Stimulated activated CD4-positive, alpha-beta T cell treated with anti-CD3 and anti-CD28 coated beads, Interleukin-2, amount 100 ng/mL, for 24 hours (primary cell): ENCODE data around the gene PCDH8.
"Not testable (repeated sequence)": the region's sequence is repeated elsewhere in the genome, so short reads cannot be mapped to it uniquely, and the experiment has no call there.

Experiments
- DNase-seq, 2 donors: peaks; one replicate each; pipeline ENCODE4 v3.0.0-alpha.2; 2020

PCDH8 gene

DNA sequence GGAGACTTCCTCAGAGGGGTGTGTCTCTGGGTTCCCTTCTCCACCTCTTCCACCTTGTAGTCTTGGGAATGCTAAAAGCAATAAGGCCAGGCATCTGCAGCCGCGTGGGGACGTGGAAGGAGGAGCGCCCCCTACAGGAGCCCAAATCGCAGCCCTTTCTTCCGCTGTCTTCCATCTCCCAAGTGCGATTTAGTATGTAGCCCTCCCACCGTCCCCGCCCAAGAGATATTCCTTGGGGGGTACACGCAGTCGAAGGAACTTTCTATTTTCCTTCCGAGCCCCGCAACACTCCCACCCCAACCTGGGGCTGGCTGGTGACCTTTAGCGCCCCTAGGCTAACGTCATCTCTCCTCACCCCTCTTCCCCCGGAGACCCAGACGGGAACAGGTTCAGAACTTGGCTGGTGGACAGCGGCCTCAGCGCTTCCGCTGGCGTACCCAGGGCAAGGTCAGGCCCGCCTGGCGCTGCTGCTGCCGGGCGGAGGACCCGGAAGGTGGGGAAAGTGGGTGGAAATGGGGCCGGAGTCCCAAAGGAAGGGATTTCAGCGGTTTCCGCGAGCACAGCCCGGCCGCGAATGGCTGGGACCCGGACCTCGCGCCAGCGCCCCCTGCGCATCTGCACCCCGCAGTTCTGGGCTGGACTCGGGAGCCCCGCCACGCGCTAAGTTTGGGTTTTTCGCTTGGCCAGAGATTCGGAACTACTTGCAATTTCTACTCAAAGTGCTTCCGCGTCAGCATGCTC is 2.1 kb upstream of the PCDH8 start:
- DNase-seq = peak; percentile 34 to 60

DNA sequence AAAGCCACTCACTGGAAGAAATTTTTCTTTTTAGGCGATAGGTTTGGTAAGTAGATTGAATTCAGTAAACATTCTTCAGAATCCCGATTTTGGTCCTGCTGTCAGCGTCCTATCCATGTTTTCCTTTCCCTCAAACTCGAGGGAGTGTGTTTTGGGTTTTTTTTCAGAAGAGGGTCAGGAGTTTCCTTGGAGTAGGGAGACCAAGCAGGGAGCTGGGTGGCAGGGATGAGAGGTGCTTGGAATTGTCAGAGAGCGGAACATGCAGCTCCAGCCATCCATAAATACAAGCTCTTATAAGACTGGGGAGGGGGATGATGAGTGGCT is 1.6 kb upstream of the PCDH8 start:
- DNase-seq = no peak

DNA sequence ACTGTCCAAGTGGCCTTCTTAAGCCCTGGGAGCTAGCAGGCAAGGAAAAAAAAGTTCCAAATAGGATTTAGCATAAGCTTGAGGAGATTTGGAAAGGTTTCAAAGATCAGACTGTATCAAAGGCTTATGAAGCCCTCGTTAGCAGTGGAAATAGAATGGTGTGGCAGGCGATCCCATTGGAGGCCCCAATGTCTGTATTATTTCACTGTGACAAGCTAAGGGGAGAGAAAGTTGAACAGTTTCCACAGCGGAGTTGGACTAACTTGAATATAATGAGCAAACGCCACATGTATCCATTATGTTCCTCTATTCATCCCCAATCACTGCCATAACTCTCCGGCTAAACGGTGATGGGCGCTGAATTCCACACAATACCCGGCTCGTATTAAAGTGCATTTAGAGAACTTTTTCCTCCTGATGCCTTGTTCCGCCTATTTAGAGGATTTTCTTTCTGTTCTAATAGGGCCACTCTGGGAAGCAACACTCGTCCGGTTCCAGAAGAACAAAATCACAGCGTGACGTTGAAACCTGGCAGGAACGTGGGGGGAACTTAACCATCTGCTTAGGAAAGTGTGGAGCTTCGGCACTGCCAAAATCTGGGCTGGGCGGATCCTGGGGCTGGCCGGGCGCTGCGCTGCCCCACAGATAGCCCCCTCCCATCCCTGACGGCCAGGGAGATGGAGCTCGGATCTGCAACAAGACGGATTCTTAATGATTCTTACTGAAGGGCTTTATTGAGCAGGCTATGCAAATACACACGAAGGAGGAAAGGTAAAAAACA is 1.0 kb upstream of the PCDH8 start:
- DNase-seq = no peak

DNA sequence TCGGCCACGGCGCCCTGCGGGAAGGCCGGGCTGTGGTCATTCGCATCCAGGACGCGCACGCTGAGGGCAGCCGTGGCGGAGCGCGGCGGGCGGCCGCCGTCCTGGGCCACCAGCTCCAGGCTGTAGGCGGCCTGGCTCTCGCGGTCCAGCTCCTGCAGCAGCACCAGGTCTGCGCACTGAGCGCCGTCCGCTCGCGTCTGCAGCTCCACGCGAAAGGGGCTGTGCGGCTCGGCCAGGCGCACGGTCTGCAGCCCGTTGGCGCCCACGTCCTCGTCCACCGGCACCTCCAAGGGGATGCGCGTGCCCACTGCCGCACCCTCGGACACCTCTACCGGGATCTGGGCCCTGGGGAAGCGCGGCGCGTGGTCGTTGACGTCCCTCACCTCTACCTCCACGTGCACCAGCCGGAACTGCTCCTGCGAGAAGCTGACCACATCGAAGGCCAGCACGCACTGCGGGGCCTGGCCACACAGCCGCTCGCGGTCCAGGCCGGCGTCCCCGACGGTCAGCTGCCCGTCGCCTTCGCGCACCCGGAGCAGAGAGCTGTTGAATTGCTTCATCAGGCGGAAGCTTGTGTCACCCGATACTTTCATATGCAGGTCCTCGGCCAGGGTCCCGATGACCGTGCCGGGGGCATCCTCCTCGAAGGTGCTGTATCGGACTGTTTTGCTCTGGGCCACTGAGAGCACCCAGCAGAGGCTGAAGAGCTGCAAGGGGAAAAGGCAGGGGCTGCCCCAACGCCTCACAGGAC is 583 bp downstream of the PCDH8 start:
- DNase-seq = no peak

DNA sequence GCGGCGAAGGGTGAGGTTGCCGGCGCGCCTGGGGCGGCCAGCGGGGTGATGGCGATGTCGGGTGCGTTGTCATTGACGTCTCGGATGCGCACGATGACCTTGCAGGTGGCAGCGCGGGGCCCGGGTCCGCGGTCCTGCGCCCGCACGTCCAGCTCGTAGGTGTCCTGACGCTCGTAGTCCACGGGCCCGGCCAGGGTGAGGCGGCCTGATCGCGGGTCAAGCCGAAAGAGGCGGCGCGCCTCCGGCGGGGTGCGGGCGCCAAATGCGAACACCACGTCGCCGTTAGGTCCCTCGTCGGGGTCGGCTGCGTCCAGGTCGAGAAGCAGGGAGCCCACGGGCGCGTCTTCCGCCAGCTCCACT is 1.1 kb downstream of the PCDH8 start:
- DNase-seq = no peak

DNA sequence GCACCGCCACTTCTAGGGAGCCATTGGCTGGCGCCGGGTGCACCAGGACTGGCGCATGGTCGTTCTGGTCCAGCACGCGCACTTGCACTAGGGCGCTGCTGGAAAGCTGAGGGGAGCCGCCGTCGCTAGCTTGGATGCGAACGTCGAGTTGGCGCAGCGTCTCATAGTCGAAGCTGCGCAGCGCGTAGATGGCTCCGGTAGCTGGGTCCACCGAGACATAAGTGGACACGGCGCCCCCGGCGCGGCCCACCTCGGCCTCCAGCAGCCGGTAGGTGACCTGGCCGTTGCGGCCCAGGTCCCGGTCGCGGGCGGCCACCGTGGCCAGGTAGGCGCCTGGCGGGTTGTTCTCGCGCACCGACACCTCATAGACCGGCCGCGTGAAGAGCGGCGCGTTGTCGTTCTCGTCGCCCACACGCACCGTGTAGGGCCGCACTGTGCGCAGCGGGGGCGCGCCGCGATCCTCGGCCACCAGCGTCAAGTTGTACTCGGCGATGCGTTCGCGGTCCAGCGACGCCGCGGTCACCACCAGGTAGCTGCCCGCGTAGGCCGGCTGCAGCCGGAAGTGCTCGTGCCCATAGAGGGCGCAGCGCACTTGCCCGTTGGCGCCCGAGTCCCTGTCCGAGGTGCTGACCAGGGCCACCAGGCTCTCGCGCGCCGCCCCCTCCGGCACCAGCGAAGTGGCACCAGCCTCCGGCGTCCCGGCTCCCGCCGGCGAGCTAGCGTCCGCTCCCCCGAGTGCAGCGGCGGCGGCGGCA is 1.7 kb downstream of the PCDH8 start:
- peak; percentile 21 to 50 for DNase-seq

DNA sequence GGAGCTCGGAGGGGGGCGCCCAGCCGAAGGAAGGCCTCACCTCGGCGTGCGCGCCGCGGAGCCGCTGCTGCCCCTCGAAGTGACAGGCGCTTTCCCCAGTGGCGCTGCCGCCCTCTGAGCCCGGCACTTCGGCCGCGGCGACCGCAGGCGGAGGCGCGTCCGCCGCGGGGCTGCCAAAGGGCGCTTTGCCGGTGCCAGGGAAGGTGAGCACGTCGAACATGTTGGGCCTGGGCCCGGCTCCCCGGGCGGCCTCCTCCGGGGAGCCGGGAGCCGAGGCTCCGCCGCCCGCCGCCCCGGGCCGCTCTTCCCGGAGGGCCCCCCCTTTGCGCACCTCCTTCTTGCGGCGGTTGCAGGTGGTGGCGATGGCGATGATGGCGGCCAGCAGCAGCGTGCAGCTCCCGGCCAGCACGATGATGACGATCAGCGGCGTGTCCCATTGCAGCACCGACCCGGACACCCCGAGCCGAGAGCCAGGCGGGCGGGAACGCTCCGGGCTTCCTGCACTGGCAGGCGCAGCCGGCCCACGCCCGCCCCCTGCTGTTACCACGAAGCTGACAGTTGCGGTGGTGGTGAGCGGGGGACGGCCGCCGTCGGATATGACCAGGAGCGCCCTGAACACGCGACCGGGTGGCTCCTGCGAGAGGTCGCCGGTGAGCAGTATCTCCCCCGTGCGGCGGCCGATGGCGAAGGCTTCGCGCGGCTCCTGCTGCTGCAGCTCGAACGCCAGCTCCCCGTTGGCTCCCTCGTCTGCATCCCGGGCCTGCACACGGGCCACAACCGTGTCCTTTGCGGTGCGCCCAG is 2.5 kb downstream of the PCDH8 start:
- peak; percentile 20 to 61 for DNase-seq

DNA sequence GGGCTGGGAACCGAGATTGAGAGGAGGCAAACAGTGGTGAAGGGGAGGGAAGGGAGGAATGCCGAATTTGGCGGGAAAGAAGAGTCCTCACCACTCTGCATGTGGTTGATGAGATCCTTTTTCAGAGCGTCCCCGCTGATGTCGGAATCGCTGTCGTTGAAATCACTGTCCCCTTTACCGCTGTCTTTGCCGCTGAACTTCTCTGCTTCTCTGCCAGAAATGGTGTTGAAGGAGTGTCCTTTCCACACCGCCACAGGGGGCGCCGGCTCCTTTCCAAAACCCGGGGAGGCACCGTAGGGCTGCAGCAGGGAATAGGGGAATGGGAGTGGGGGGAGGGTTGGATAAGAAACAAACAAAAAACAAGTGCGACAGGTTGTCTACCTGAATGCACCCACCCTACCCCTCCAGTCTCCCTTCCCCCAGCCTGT is 3.1 kb downstream of the PCDH8 start:
- peak in 1 of 2 donors; percentile 20 for DNase-seq

DNA sequence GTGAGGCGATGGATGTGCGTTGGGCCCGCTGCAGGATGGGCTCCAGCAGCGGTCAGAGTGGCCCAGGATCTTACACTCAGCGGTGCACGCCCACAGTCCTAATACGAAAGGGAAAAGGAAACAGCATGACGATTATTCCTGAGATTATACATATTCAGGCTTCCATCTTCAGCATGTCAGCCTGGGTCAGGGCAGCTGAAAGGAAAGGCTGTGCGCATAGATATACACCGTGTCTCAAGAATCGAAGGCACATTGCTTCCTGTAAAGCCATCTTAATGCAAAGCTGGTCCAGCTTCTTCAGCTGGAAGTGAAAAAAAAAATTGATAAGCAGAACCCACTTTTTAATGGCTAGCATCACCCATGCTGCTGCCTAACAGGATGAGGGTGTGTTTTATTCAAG is 3.6 kb downstream of the PCDH8 start:
- DNase-seq = no peak

DNA sequence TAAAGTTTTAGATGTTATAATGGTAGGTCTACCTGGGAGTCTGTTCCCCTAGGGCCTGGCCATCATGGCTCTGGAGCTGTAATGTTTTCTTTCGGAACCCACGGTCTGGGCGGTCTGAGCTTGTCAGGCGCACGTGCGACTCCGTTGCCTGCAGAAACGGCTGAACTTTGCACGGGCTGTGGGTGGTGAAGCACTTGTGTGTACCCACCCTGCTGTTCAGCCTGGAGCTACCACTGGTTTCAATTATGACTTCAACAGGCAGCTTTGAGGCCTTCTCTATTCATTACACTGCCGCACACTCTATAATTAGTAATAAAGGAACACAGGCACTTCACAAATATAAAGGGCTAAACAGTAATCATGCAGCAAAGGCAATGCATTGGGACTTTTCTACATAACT is 6.0 kb downstream of the PCDH8 start:
- no peak for DNase-seq

DNA sequence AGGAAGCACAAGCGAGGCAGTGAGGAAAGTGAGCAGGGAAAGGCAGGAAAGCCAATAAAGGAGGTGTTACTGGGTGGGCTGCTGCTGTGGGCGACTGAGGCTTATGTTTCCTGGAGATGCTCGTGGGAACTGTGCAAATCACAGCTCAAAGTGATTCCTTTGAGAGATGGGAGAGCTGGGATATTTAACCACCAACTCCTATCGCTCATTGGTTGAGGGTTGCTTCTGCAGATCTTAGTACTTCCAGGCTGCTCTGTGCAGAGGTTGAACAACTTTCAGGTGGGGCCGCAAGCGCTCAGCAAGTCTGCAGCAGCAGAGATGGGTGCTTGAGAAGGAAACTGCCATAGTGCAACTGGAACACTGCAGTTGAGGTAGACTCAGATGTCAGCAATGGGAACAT is 8.4 kb downstream of the PCDH8 start:
- DNase-seq = no peak

DNA sequence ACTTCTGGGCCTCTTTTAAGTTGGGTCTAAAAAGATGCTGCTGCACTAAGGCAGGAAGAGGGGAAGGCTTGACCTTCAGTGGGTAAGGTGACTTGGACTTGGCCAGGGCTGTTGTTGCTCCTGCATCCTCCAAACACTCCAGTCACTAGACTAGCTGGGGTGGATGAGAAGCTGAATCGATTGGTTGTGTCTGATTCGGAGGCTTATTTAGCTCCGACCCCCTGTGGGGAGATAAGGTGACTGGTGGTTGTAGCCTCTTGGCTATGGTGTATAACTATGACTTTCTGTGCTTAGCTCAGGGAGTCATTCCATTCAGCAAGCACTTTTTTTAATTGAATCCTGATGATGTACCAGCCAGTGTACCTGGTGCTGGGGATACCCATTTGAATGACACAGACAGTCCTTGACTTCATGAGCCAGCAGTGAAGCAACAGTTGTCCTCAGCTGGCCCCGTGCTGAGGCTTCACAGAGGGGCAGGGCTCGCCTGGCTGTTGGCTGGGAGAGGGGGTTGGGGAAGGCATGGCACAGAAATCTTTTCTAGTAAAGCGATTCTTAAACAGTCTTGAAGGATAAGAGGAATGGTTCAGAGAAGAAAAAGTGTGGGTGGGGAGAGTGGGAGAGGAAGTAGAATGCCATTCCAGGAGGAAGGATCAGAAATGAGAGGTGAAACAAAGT is 9.9 kb downstream of the PCDH8 start:
- no peak for DNase-seq

DNA sequence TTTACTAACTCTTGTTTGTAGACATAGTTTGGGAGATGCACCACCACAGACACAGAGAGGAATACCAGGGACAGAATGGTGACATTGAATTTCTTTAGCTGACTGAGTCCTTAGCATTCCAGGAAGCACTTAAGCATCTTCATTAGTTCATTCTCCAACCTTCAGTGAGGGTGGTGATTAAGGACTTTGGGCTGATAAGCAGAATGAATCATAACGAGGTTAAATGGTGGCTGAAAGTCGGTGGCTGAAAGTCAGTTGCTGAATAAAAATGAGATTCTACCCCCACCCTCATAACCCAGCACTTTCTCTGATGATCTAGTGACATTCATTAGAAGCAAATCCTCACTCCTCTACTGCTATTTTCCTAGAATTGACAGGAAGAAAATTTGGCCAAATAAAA is 10.6 kb downstream of the PCDH8 start:
- DNase-seq = no peak

DNA sequence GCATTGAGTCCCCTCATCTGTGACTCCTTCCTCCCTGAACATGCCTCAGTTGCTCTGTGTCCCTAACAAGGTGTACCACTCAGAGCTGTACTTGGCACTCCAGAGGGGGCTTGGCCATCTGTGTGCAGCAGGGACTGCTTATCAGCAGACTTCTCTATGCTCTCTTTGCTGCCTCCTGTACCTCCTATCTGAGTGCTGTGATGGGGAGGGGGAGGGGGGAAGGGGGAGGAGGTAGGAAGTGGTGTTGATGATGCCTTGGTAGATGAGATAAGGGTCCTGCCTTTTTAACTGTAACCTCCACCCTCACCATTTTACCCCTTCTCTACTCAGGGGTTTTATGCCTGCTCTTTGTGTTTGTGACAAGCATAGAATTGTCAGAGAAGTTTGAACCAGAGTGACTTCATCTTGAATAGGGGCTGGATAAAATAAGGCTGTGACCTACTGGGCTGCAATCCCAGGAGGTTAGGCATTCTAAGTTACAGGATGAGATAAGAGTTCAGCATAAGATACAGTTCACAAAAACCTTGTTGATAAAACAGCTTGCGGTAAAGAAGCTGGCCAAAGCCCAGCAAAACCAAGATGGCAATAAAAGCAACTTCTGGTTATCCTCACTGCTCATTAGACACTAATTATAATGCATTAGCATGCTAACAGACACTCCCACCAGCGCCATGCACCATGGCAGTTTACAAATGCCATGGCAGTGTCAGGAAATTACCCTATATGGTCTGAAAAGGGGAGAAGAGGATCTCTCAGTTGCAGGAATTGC is 13.2 kb downstream of the PCDH8 start:
- DNase-seq = no peak

DNA sequence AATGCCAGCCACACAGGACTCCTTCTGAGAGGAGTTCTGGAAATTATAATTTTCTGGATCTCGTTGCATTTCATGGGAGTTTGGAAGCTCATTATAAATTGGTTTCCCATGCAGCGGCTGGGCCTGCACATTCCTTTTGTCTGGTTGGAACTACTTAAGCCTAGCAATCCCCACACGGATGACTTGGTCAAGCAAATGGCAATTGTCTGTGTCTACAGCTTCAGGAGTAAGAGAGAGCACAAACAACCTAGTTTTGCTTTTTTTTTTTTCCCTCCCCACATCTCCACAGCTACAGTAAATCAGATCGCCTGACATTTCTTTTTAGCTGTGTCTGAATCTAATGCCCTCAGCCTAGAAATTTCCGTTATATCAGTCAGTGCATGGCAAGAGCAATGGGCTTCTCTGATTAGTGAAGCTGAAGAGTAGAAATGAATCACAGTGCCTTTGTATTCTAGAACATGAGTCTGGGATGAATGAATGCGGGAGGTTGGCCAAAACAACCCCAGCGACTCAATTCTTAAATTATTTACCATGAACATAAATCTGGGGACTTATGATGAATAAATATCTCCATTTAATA is 15.1 kb downstream of the PCDH8 start:
- no peak for DNase-seq

DNA sequence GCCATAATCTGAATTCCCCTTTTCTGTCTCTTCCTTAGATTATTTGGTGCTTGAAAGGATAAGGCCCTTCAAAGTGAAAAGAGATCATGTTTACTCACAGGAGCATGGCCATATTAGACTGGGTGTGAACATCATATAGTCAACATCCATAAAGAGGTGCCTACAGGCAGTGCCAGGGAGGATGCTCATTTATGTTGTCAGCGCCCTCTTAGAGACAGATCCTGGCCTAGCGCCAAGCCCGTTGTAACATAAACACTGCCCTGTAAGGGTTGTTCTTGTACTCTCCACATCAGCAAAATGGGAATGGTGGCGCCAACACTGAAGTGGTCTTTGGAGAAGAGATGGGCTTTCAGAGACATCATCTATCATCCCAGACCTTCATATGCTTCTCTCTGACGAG is 16.1 kb downstream of the PCDH8 start:
- DNase-seq = no peak

DNA sequence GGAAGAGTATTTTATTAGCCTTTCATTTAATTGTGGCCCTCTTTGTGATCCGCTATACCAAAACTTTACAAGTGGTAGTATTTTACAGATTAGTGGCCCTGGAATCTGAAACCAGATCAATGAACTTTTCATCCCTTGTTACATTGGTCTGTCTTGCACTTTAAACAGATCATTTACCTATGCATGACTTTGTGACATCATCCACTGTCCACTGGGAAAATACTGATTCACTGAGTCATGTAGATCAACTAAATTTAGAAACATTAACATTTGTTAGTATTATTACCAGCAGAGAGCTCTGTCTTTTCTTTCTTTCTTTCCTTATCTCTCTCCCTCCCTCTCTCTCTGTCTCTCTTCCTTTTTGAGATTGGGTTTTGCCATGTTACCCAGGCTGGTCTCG is 17.5 kb downstream of the PCDH8 start:
- no peak for DNase-seq

DNA sequence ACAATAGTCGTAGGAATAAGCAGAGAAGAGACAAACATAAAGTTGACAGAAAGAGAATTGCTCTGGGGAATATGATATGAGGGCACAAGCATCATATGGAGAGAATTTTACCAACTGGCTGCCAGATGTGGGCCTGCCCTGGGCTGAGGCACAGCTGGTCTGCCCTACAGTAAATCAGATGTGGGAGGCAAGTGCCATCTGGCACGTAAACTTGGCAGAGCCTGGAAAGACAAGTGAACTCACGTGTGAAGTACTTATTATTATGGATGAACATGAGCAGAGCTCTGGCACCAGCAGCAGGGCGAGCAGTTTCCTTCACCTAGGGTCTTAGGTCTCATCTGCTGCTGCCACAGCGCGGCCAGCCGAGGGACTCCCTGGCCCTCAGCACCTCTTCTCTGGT is 20.6 kb downstream of the PCDH8 start:
- DNase-seq = no peak

DNA sequence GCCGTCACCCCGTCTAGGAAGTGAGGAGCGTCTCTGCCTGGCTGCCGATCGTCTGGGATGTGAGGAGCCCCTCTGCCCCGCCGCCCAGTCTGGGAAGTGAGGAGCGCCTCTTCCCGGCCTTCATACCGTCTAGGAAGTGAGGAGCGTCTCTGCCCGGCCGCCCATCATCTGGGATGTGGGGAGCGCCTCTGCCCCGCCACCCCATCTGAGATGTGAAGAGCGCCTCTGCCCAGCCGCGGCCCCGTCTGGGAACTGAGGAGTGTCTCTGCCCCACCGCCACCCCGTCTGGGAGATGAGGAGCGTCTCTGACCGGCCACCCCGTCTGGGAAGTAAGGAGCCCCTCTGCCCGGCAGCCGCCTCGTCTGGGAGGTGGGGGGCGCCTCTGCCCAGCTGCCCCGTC is 30.6 kb downstream of the PCDH8 start:
- not testable (repeated sequence) for DNase-seq

DNA sequence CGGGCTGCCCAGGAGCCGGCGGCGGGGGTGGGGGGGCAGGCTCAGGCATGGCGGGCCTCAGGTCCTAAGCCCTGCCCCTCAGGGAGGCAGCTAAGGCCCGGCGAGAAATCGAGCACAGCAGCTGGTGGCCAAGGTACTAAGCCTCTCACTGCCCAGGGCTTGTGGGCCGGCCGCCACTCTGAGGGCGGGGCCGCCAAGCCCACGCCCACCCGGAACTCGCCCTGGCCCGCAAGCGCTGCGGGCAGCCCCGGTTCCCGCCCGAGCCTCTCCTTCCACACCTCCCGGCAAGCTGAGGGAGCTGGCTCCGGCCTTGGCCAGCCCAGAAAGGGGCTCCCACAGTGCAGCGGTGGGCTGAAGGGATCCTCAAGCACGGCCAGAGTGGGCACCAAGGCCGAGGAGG is 33.1 kb downstream of the PCDH8 start:
- DNase-seq = no peak

DNA sequence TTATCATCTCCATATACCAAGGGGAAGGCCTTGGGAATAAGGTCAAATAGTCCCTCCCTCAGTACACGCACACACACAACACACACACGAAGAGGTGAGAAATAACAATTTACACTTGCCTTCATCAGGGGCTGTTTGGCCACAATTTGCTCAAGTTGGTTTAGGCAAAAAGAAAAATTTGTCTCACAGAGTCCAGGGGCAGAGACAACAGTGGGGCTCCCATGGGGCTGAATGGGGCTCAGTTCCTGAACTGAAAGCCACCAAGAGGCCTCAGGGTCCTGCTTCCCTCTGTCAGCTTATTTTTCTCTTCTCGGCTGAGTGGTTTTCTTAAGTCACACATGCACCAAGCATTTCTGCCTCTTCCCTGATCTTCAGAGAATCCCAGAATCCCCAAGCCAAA is 35.5 kb downstream of the PCDH8 start:
- DNase-seq = no peak
